ENCODE data around the gene GDF10. TPM values are rescaled to one million over a fixed set of nuclear protein-coding genes. Genes with fewer than 3 reads are reported as not detected.

GDF10 gene
- total and polyA plus RNA-seq, 2 experiments from 2014 or later = 2.5 to 5.7 TPM

DNA sequence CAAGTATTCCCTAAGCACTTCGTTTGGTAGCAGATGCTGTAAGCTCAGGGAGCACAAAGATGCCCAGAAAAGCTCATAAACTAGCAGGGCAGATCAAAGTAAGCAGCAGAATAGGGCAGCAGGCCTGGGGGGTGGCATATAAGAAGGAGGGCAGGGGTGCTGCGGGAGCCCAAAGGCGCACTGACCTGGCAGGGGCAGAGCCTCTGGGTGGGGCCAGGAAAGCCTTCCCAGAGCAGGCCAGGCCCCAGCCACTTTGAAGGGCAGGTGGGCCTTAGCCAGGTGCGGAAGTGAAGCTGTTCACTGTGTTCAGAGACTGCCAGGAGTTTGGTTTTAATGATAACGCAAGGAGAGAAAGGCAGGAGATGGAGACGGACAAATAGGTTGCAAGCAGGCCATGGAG, 3.9 kb downstream of the GDF10 start:
- Histone ChIP-seq H4K20me1 (ENCODE audit: insufficient read depth, poor library complexity, severe bottlenecking) (no peaks in the 10 kb centered on the region), H3K36me3 (replicated peaks; ENCODE audit: insufficient read depth, low read depth) (no peaks in the 10 kb centered on the region), H3K79me2 (no peaks in the 10 kb centered on the region), H2AFZ (no peak overlapping the region), H3K4me2 (no peak overlapping the region), H3K9me2 (replicated peaks; ENCODE audit: insufficient read depth) (no peaks in the 10 kb centered on the region), H3K27me3 (peaks cover 48% of the 10 kb centered on the region), H3K4me1 (ENCODE audit: insufficient read depth) (peaks cover 13% of the 10 kb centered on the region), H3K9me3 (ENCODE audit: low read depth) (no peaks in the 10 kb centered on the region), H3K27ac (no peak overlapping the region), H3K4me3 (no peak overlapping the region)
- DNase-seq (ENCODE audit: low spot score) = no peak
- 87% methylated on average over 6 of the region's 6 CpGs for WGBS (ENCODE audit: low lambda C conversion rate, missing lambda C conversion rate)
- no peak for TF ChIP-seq EZH2 (IDR thresholded peaks at IDR 0.05; ENCODE audit: borderline replicate concordance)
- no peak for TF ChIP-seq EZH2phosphoT487 (IDR thresholded peaks at IDR 0.05; ENCODE audit: low read depth, severe bottlenecking, unreplicated experiment)

DNA sequence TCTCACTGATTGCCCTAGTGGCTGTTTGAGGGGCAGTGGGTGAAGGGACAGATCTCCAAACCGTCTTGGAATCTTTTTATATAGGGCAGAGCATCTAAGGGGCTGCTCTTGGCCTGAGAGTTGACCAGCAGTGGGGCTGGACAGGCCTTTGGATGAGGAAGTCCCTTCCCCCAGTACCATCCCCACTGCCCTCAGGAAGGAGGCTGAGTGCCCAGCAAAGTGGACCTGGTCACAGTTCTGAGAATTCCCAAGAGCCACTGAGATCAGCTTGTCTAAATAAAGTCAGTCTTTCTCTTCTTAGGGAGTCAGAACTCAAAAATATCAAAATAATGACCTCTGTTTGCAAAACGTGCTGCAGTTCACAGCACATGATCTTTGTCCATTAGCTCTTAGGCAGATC, 5.6 kb downstream of the GDF10 start:
- Histone ChIP-seq H3K79me2 (no peaks in the 10 kb centered on the region), H3K4me3 (no peak overlapping the region), H4K20me1 (ENCODE audit: insufficient read depth, poor library complexity, severe bottlenecking) (no peaks in the 10 kb centered on the region), H3K27ac (no peak overlapping the region), H3K27me3 (peaks cover 32% of the 10 kb centered on the region), H2AFZ (no peak overlapping the region), H3K9me3 (ENCODE audit: low read depth) (no peaks in the 10 kb centered on the region), H3K36me3 (replicated peaks; ENCODE audit: insufficient read depth, low read depth) (no peaks in the 10 kb centered on the region), H3K4me1 (ENCODE audit: insufficient read depth) (peaks cover 16% of the 10 kb centered on the region), H3K9me2 (replicated peaks; ENCODE audit: insufficient read depth) (no peaks in the 10 kb centered on the region), H3K4me2 (no peak overlapping the region)
- 53% methylated on average over 2 of the region's 2 CpGs for WGBS (ENCODE audit: low lambda C conversion rate, missing lambda C conversion rate)
- TF ChIP-seq EZH2phosphoT487 (IDR thresholded peaks at IDR 0.05; ENCODE audit: low read depth, severe bottlenecking, unreplicated experiment) = no peak
- DNase-seq (ENCODE audit: low spot score) = no peak

DNA sequence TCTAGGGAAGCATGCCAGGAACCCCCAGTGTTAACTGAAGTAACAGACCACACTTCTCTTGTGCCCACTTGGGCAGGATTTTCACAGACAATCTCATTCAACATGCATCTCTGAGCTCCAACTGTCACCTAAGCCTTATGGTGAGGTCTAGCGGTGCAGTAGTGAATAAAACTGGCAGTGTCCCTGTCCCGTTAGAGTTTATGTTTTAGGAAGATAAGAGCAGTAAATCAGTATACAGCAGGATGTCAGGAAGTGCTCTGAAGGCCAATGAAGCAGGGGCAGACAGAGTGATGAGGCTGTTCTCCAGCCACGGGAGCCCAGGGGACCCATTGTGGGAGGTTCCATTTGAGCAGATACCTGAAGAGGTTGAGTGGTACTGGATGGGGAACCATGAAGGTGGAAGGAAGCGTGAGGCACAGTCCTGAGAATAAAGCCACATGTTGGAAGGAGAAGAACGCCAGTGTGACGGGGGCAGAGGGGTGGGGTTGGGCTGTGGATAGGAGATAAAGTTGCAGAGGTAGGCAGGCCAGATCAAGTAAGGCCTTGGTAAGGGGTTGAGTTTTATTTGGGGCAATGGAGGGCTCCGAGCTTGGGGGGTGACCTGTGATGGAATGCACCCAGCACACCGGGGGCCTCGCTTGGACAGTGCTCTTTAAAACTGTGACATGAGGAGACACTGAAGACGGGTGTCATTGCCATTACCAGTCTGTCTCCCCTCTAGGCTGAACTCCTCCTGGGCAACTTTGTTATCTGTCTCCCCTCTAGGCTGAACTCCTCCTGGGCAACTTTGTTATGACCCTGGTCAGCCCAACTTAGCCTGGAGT, 6.6 kb downstream of the GDF10 start:
- peaks cover 21% of the 10 kb centered on the region for H3K27me3 ChIP-seq
- no peaks in the 10 kb centered on the region for H3K79me2 ChIP-seq
- H2AFZ ChIP-seq = no peak overlapping the region
- H3K36me3 ChIP-seq (replicated peaks; ENCODE audit: insufficient read depth, low read depth) = no peaks in the 10 kb centered on the region
- no peak overlapping the region for H3K27ac ChIP-seq
- H3K9me3 ChIP-seq (ENCODE audit: low read depth) = no peaks in the 10 kb centered on the region
- H4K20me1 ChIP-seq (ENCODE audit: insufficient read depth, poor library complexity, severe bottlenecking) = no peaks in the 10 kb centered on the region
- H3K4me3 ChIP-seq = no peak overlapping the region
- H3K9me2 ChIP-seq (replicated peaks; ENCODE audit: insufficient read depth) = no peaks in the 10 kb centered on the region
- TF ChIP-seq, protein P1, sequence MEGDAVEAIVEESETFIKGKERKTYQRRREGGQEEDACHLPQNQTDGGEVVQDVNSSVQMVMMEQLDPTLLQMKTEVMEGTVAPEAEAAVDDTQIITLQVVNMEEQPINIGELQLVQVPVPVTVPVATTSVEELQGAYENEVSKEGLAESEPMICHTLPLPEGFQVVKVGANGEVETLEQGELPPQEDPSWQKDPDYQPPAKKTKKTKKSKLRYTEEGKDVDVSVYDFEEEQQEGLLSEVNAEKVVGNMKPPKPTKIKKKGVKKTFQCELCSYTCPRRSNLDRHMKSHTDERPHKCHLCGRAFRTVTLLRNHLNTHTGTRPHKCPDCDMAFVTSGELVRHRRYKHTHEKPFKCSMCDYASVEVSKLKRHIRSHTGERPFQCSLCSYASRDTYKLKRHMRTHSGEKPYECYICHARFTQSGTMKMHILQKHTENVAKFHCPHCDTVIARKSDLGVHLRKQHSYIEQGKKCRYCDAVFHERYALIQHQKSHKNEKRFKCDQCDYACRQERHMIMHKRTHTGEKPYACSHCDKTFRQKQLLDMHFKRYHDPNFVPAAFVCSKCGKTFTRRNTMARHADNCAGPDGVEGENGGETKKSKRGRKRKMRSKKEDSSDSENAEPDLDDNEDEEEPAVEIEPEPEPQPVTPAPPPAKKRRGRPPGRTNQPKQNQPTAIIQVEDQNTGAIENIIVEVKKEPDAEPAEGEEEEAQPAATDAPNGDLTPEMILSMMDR (IDR thresholded peaks at IDR 0.05; ENCODE audit: poor library complexity) = no peak
- no peak for TF ChIP-seq EZH2 (IDR thresholded peaks at IDR 0.05; ENCODE audit: borderline replicate concordance)
- no peak for TF ChIP-seq EZH2phosphoT487 (IDR thresholded peaks at IDR 0.05; ENCODE audit: low read depth, severe bottlenecking, unreplicated experiment)
- DNase-seq (ENCODE audit: low spot score) = no peak
- H3K4me1 ChIP-seq (ENCODE audit: insufficient read depth) = peaks cover 11% of the 10 kb centered on the region
- H3K4me2 ChIP-seq = no peak overlapping the region
- 79% methylated on average over 8 of the region's 10 CpGs for WGBS (ENCODE audit: low lambda C conversion rate, missing lambda C conversion rate)

DNA sequence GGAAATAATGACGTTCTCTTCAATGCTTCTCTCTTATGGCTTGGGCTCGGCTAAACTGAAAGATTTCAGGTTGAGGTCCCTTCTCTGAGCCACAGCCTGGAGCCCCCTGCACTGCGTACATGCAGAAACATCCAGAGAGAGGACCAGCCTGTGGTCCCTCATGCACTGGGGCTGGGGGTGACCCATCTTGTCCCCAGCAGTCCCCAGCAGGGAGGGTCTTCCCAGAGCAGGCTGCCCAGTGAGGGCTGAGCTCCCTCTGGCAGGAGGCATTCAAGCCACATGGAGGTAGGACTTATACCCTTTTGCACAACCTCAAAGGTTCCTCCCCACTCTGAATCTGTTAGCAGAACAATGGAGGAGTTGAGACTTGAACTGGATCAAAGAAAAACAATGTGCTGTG, 7.4 kb downstream of the GDF10 start:
- Histone ChIP-seq H3K4me3 (no peak overlapping the region), H3K27me3 (peaks cover 14% of the 10 kb centered on the region), H4K20me1 (ENCODE audit: insufficient read depth, poor library complexity, severe bottlenecking) (no peaks in the 10 kb centered on the region), H3K4me2 (no peak overlapping the region), H3K79me2 (no peaks in the 10 kb centered on the region), H3K36me3 (replicated peaks; ENCODE audit: insufficient read depth, low read depth) (no peaks in the 10 kb centered on the region), H3K4me1 (ENCODE audit: insufficient read depth) (peaks cover 11% of the 10 kb centered on the region), H3K9me2 (replicated peaks; ENCODE audit: insufficient read depth) (no peaks in the 10 kb centered on the region), H2AFZ (no peak overlapping the region), H3K27ac (no peak overlapping the region), H3K9me3 (ENCODE audit: low read depth) (no peaks in the 10 kb centered on the region)
- DNase-seq (ENCODE audit: low spot score) = no peak
- TF ChIP-seq EZH2phosphoT487 (IDR thresholded peaks at IDR 0.05; ENCODE audit: low read depth, severe bottlenecking, unreplicated experiment) (no peak), EZH2 (IDR thresholded peaks at IDR 0.05; ENCODE audit: borderline replicate concordance) (no peak)
- TF ChIP-seq, protein P1 (IDR thresholded peaks at IDR 0.05; ENCODE audit: poor library complexity) = no peak
- 91% methylated on average over 3 of the region's 3 CpGs for WGBS (ENCODE audit: low lambda C conversion rate, missing lambda C conversion rate)
